Mammary epithelial cell (primary cell): ENCODE measurements around the gene HIVEP2.

Source experiments
- EZH2 ChIP-seq: IDR thresholded peaks from 2 replicates; pipeline ENCODE4 v1.6.1; 2012; ENCODE audit warnings: low read length, inconsistent platforms, borderline replicate concordance
- TF ChIP-seq, protein P1 (sequence below), 2 donors: IDR thresholded peaks in 1 of 2; conservative IDR thresholded peaks in 1 of 2; 2 replicates each; pipeline ENCODE4 v1.5.1; 2011 to 2012; ENCODE audit warnings: inconsistent platforms in 2 of 2, low read length in 2 of 2, mild to moderate bottlenecking in 2 of 2, control low read depth in 1 of 2, low read depth in 1 of 2; ENCODE audit not compliant: insufficient read depth in 1 of 2; ENCODE audit errors: extremely low read depth in 1 of 2

DNA sequence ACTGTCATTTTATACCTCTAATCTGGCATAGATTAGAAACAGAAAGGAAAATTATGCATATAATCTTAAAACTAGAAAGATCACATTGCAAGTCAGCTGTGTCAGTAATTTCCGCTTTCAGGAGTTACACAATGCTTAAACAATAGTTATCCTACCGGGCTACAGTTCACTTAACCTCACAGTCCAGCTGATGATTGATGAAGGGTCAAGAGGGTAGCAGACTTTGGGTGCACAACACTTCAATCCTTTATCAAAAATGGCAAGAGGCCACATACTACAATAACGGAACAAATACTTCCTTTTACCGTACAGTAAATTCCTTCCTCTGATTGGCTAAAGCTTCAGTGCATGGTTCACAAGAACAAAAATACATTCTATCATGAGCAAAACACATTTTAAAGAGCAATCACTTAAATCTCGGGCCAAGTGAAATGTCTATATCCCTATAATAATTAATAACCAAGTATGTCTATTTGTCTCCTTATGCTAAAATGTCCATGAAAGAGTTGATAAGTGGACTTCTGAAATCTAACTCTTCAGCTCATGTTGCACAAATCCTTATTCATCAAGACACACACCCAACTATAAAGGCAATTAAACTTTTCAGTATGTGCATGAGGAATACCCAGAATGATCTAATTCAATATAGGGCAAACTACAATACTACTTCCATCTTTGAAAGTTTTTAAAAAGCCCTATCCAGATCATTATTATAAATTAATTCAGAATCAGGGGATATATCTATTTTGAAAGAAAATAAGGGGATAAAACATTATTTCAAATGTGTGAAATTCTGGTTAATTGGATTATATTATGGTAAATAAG is 76.8 kb downstream of the HIVEP2 start:
- TF ChIP-seq, protein P1, sequence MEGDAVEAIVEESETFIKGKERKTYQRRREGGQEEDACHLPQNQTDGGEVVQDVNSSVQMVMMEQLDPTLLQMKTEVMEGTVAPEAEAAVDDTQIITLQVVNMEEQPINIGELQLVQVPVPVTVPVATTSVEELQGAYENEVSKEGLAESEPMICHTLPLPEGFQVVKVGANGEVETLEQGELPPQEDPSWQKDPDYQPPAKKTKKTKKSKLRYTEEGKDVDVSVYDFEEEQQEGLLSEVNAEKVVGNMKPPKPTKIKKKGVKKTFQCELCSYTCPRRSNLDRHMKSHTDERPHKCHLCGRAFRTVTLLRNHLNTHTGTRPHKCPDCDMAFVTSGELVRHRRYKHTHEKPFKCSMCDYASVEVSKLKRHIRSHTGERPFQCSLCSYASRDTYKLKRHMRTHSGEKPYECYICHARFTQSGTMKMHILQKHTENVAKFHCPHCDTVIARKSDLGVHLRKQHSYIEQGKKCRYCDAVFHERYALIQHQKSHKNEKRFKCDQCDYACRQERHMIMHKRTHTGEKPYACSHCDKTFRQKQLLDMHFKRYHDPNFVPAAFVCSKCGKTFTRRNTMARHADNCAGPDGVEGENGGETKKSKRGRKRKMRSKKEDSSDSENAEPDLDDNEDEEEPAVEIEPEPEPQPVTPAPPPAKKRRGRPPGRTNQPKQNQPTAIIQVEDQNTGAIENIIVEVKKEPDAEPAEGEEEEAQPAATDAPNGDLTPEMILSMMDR (conservative IDR thresholded peaks at IDR 0.05 in 1 of 2, IDR thresholded peaks at IDR 0.05 in 1 of 2; ENCODE audit: extremely low read depth in 1 of 2, insufficient read depth in 1 of 2, low read depth in 1 of 2, low read length in 2 of 2): no peak
- TF ChIP-seq EZH2: no peak
